CD4-positive, alpha-beta T cell (primary cell): Measurements from ENCODE around the gene UBA52. TPM values are rescaled to one million over a fixed set of nuclear protein-coding genes. Genes with fewer than 3 reads are reported as not detected.

Experiments used
- ATAC-seq: fragments of 200-7000 bp; cut with Tn5 transposase; one replicate; pipeline ENCODE4 v1.10.0; 2022; ENCODE audit warnings: mild to moderate bottlenecking; ENCODE audit not compliant: poor library complexity
- CTCF ChIA-PET: fragments of 350-600 bp; sonication (Branson Sonifier 250); formaldehyde crosslinking; loops from one replicate; lab custom pipeline; 2021; ENCODE audit warnings: antibody characterized with exemption, inconsistent platforms; lab: Charles Lee
- POLR2A ChIA-PET: fragments of 350-600 bp; sonication (Branson Sonifier 250); formaldehyde crosslinking; loops from one replicate; lab custom pipeline; 2021; ENCODE audit warnings: antibody characterized with exemption, inconsistent platforms; lab: Charles Lee
- DNase-seq, 14 experiments: peaks; one replicate each; pipeline ENCODE4 v3.0.0-alpha.2; 2013 to 2020; ENCODE audit warnings: mixed read lengths in 2 of 14
- H3K27ac ChIP-seq, 2 donors: one replicate each; pipeline versions ENCODE4 v1.5.1 to v1.7.0; 2013; ENCODE audit warnings: low read length in 2 of 2, low read depth in 1 of 2, mild to moderate bottlenecking in 1 of 2
- H3K27me3 ChIP-seq, 2 experiments: 1 replicate in 1 of 2; 2 replicates in 1 of 2; pipeline versions ENCODE4 v1.6.1 to v1.7.0; 2013; ENCODE audit warnings: low read length in 2 of 2, control low read depth in 1 of 2, mild to moderate bottlenecking in 1 of 2, moderate library complexity in 1 of 2; ENCODE audit not compliant: insufficient read depth in 2 of 2, control insufficient read depth in 1 of 2
- H3K36me3 ChIP-seq: one replicate; pipeline ENCODE4 v1.6.1; 2013; ENCODE audit warnings: low read length, control low read depth; ENCODE audit not compliant: insufficient read depth
- H3K4me1 ChIP-seq: one replicate; pipeline ENCODE4 v1.6.1; 2013; ENCODE audit warnings: low read length, control low read depth; ENCODE audit not compliant: insufficient read depth
- H3K4me3 ChIP-seq: one replicate; pipeline ENCODE4 v1.5.1; 2013; ENCODE audit warnings: mild to moderate bottlenecking, low read length, moderate library complexity
- H3K9me3 ChIP-seq, 2 experiments: 1 replicate in 1 of 2; 2 replicates in 1 of 2; pipeline versions ENCODE4 v1.6.1 to v1.7.0; 2013; ENCODE audit warnings: low read length in 2 of 2, mild to moderate bottlenecking in 2 of 2, control low read depth in 1 of 2, moderate library complexity in 1 of 2; ENCODE audit not compliant: control insufficient read depth in 1 of 2, insufficient read depth in 1 of 2
- H3K27ac Mint-ChIP-seq: one replicate; pipeline ENCODE4 v1.8.0; 2020; ENCODE audit warnings: mixed read lengths
- H3K27me3 Mint-ChIP-seq: one replicate; pipeline ENCODE4 v1.8.0; 2021; ENCODE audit warnings: mixed read lengths
- H3K36me3 Mint-ChIP-seq: one replicate; pipeline ENCODE4 v1.8.0; 2021; ENCODE audit warnings: low read depth, mixed read lengths
- H3K4me1 Mint-ChIP-seq: one replicate; pipeline ENCODE4 v1.8.0; 2021; ENCODE audit warnings: low read depth, mixed read lengths
- H3K4me3 Mint-ChIP-seq: one replicate; pipeline ENCODE4 v1.8.0; 2020; ENCODE audit warnings: mild to moderate bottlenecking, mixed read lengths
- H3K9me3 Mint-ChIP-seq: one replicate; pipeline ENCODE4 v1.8.0; 2020; ENCODE audit warnings: mixed read lengths
- CTCF ChIP-seq: fragments of 200-600 bp; IDR thresholded peaks from one replicate; pipeline ENCODE4 v1.8.0; 2022; ENCODE audit warnings: antibody characterized with exemption, mild to moderate bottlenecking
- intact Hi-C, 2 experiments: fragments of 100-400 bp; cut with DNase I in 1 of 2; cut with micrococcal nuclease in 1 of 2; formaldehyde crosslinking; loops; one replicate each; pipeline versions ENCODE4 v1.15.1 to v1.9.0; 2023 to 2025; cut with DNase I, micrococcal nuclease
- total RNA-seq, 174 experiments: library from RNA in 2 of 174; stranded (reverse) in 2 of 174; gene quantifications; one replicate each; pipeline ENCODE4 v1.2.3 and lab custom pipeline; 2021 to 2026

The UBA52 gene
- total RNA-seq, 2 experiments from 2014 or later, result 2,255 to 2,378 TPM

GRCh38 chr19:18612772-18613588, 41.3 kb downstream of the UBA52 start, which contains the start of gene TMEM59L:
Gene TMEM59L (plus strand): TSS chr19:18612870. CDS start chr19:18612959, 89 bp downstream.
- peak within 1 kb of the TSS; percentile 75 for H3K4me3 Mint-ChIP-seq
- DNase-seq (peak in 11 of 14 experiments; percentile 26 to 81 (median 60)), ATAC-seq (peak; percentile 67)
- peaks cover 32% of the 10 kb centered on the region for H3K4me1 ChIP-seq
- peaks cover 24% of the 10 kb centered on the region for H3K4me1 Mint-ChIP-seq
- no peaks in the 10 kb centered on the region for H3K36me3 ChIP-seq
- no peaks in the 10 kb centered on the region for H3K9me3 Mint-ChIP-seq
- peak within 1 kb of the TSS; percentile 45 for H3K4me3 ChIP-seq
- no peak for TF ChIP-seq CTCF
- no peak within 1 kb of the TSS for H3K27ac ChIP-seq
- peaks cover 92% of the 10 kb centered on the region for H3K27me3 Mint-ChIP-seq
- ChIA-PET POLR2A (interaction anchor here (0.6 to 1.8 kb wide), 4 partner anchors 24 to 526 kb away, joined by 3 to 9 read pairs (median 4); partner anchors contain the start of genes REX1BD and UBA52), CTCF (no interaction called here)
- peaks cover 0 to 19% of the 10 kb centered on the region in 2 experiments for H3K9me3 ChIP-seq
- intact Hi-C loops, result no loop called here
- peaks cover 63 to 83% of the 10 kb centered on the region in 2 experiments for H3K27me3 ChIP-seq
- no peaks in the 10 kb centered on the region for H3K36me3 Mint-ChIP-seq
- H3K27ac Mint-ChIP-seq, result no peak within 1 kb of the TSS

- POLR2A ChIA-PET, result interaction anchor here (0.6 kb wide), 1 partner anchor 526 kb away, joined by 4 read pairs; no protein-coding TSS in a partner anchor
- Mint-ChIP-seq H3K27me3 (peaks cover 89% of the 10 kb centered on the region), H3K4me1 (peaks cover 22% of the 10 kb centered on the region), H3K27ac (no peak overlapping the region), H3K4me3 (peak overlapping the region; percentile 75), H3K36me3 (no peaks in the 10 kb centered on the region), H3K9me3 (no peaks in the 10 kb centered on the region)
- no peak for DNase-seq
- Histone ChIP-seq H3K4me1 (peaks cover 29% of the 10 kb centered on the region), H3K9me3 (peaks cover 0 to 15% of the 10 kb centered on the region in 2 experiments), H3K36me3 (no peaks in the 10 kb centered on the region), H3K27ac (no peak overlapping the region), H3K4me3 (no peak overlapping the region), H3K27me3 (peaks cover 57 to 76% of the 10 kb centered on the region in 2 experiments)
- no peak for TF ChIP-seq CTCF
- intact Hi-C loops, result no loop called here
- CTCF ChIA-PET, result no interaction called here
- ATAC-seq, result no peak
Observed at GRCh38 chr19:18613589-18614234, 42.1 kb downstream of the UBA52 start.

GRCh38 chr19:18616023-18616422, 44.4 kb downstream of the UBA52 start:
- ChIA-PET CTCF (no interaction called here), POLR2A (no interaction called here)
- no peaks in the 10 kb centered on the region for H3K36me3 Mint-ChIP-seq
- ATAC-seq (no peak), DNase-seq (no peak)
- Histone ChIP-seq H3K27me3 (peaks cover 35 to 54% of the 10 kb centered on the region in 2 experiments), H3K4me3 (no peak overlapping the region), H3K36me3 (no peaks in the 10 kb centered on the region), H3K4me1 (peaks cover 22% of the 10 kb centered on the region), H3K9me3 (peaks cover 0 to 6% of the 10 kb centered on the region in 2 experiments), H3K27ac (no peak overlapping the region)
- no peaks in the 10 kb centered on the region for H3K9me3 Mint-ChIP-seq
- no peak overlapping the region for H3K27ac Mint-ChIP-seq
- H3K4me3 Mint-ChIP-seq, result no peak overlapping the region
- H3K27me3 Mint-ChIP-seq, result peaks cover 72% of the 10 kb centered on the region
- H3K4me1 Mint-ChIP-seq, result peaks cover 20% of the 10 kb centered on the region
- TF ChIP-seq CTCF, result no peak
- intact Hi-C loops, result no loop called here
